Left ventricle myocardium inferior (tissue), 1 donor: ENCODE results near the gene MTHFR. TPM values are rescaled to one million over a fixed set of nuclear protein-coding genes. Genes with fewer than 3 reads are reported as not detected.

ENCODE experiments used
- DNase-seq: peaks from one replicate; pipeline ENCODE4 v3.0.0-alpha.2; 2020
- H3K27ac ChIP-seq: fragments of 200-600 bp; replicated peaks from 2 replicates; pipeline ENCODE4 v1.8.0; 2021
- H3K27me3 ChIP-seq: fragments of 200-600 bp; 2 replicates; pipeline ENCODE4 v1.8.0; 2021; ENCODE audit warnings: low read depth
- H3K36me3 ChIP-seq: fragments of 200-600 bp; 2 replicates; pipeline ENCODE4 v1.8.0; 2021
- H3K4me1 ChIP-seq: fragments of 200-600 bp; 2 replicates; pipeline ENCODE4 v1.8.0; 2021
- H3K4me3 ChIP-seq: fragments of 200-600 bp; 2 replicates; pipeline ENCODE4 v1.8.0; 2021; ENCODE audit warnings: mild to moderate bottlenecking, moderate library complexity
- H3K9me3 ChIP-seq: fragments of 200-600 bp; replicated peaks from 2 replicates; pipeline ENCODE4 v1.8.0; 2021
- intact Hi-C: fragments of 100-400 bp; cut with micrococcal nuclease; formaldehyde crosslinking; loops from one replicate; pipeline ENCODE4 v1.11.0; 2022
- total RNA-seq: library from RNA; stranded (reverse); fragmentation: NEBNext Ultra II Directional; extraction: Animal tissue kit (Norgen Biotek cat#: 25700); gene quantifications from one replicate; pipeline ENCODE4 v1.2.1, GENCODE V29; 2021
- TF ChIP-seq, protein P1 (sequence below): fragments of 200-600 bp; IDR thresholded peaks from 2 replicates; pipeline ENCODE4 v1.8.0; 2021; ENCODE audit warnings: antibody characterized with exemption, mild to moderate bottlenecking, borderline replicate concordance
- donor health status: DM: no; HTN: yes; CAD: no; lungs with severe emphysema.

Gene MTHFR
- total RNA-seq, 1 donor from 2014 or later, result 40.1 TPM

DNA sequence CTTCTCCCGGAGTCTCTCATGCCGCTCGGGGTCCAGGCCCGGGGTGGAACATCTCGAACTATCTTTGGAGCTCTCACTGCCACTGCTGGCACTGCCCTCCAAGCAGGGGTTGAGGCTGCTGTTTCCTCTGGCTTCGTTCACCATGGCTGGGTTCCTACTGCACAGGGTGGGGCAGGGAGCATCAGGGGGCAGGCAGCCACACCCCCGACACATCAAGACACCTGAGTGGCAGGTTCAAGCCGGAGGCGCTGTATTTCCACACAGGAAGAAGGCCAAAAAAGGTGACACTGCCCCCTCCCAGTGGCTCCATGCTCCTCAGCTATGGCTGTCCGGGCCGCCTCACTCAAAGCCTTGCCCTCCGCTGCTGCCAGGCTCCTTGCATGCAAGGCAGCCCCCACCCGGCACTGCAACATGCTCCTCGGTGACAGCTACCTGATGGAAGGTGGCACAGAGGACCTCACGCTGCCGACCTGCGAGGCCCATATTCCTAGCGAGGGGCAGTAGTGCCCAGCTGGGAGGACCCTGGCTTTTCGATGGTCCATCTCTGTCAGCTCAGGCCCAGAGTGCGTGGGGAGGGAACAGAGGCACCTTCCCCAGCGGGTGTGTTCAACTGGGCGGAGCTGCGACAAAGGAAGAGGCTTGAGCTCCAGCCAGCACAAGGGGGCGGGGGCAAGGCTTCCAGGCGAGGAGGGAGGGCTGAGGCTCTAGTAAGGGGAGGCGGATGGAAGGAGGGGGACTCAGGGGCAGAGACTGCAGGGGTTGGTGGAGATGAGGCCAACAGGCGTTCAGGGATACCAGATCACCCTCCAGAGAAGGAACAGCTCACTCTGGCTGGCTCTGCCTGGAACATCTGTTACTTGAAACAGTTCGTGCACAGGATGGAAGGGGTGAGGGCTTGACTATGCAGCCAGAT is 2.5 kb downstream of the MTHFR start:
- peaks cover 91% of the 10 kb centered on the region for H3K4me1 ChIP-seq
- H3K4me3 ChIP-seq, result peak overlapping the region; percentile 80
- intact Hi-C loops, result no loop called here

DNA sequence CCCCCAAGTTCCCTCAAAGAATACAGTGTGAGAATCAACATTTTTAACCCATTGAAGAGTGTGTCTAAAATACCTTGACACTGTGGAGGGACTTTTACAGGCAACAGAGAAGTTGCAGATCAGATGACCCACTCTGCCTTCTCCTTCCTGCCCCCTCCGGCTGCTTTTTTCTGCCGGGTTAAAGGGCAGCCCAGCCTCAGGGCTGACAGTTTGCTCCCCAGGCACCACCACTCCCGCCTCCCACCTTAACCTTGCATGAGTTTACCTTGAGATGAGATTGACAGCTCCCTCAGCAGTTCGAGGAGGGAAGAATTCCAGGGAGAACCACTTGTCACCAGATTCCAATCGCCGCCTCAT is 3.2 kb downstream of the MTHFR start:
- Histone ChIP-seq H3K36me3 (peaks cover 36% of the 10 kb centered on the region), H3K9me3 (no peaks in the 10 kb centered on the region), H3K27me3 (no peaks in the 10 kb centered on the region), H3K4me3 (peak overlapping the region; percentile 80), H3K27ac (peak overlapping the region; percentile 98), H3K4me1 (peaks cover 94% of the 10 kb centered on the region)
- DNase-seq, result no peak
- TF ChIP-seq, protein P1, sequence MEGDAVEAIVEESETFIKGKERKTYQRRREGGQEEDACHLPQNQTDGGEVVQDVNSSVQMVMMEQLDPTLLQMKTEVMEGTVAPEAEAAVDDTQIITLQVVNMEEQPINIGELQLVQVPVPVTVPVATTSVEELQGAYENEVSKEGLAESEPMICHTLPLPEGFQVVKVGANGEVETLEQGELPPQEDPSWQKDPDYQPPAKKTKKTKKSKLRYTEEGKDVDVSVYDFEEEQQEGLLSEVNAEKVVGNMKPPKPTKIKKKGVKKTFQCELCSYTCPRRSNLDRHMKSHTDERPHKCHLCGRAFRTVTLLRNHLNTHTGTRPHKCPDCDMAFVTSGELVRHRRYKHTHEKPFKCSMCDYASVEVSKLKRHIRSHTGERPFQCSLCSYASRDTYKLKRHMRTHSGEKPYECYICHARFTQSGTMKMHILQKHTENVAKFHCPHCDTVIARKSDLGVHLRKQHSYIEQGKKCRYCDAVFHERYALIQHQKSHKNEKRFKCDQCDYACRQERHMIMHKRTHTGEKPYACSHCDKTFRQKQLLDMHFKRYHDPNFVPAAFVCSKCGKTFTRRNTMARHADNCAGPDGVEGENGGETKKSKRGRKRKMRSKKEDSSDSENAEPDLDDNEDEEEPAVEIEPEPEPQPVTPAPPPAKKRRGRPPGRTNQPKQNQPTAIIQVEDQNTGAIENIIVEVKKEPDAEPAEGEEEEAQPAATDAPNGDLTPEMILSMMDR, result no peak
- intact Hi-C loops, result no loop called here

More for the DNA sequence above, 2.5 kb downstream of the MTHFR start:
- Histone ChIP-seq H3K36me3 (peaks cover 33% of the 10 kb centered on the region), H3K27ac (peak overlapping the region; percentile 98), H3K27me3 (no peaks in the 10 kb centered on the region), H3K9me3 (no peaks in the 10 kb centered on the region)
- TF ChIP-seq, protein P1, result no peak
- DNase-seq, result peak; percentile 95

DNA sequence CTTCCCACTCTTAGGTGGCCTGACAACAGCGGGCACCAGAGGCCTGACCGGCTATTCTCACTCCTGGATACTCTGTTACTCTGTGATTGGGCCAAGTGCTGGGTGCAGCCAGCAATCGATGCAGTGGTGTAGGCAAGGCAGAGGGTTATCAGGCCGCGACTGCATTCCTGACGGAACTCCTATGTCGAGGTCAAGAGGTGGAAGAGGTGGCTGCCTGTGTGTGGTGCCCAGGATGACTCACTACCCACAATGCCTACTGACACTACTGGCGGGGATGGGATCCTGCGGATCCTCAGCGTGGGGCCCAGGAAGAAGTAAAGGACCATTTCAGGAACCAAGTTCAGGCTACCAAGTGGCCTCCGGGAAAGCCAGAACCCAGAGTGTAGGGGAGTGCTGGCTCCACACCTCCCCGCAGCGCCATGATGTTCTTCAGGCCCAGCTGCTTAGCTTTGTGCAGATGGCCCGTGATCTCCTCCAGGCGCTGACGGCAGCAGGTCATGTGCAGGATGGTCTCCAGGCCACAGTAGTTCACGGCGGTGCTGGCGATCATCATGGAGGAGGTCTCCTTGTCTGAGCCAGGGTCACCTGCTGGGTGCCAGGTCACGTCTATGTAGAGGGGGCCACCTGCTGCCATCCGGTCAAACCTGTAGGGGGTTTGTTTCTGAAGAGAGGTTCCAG is 4.9 kb downstream of the MTHFR start:
- DNase-seq, result no peak
- Histone ChIP-seq H3K4me1 (peaks cover 96% of the 10 kb centered on the region), H3K27me3 (no peaks in the 10 kb centered on the region), H3K4me3 (peak overlapping the region; percentile 80), H3K9me3 (no peaks in the 10 kb centered on the region), H3K36me3 (peaks cover 40% of the 10 kb centered on the region), H3K27ac (peak overlapping the region; percentile 98)
- TF ChIP-seq, protein P1, result no peak
- intact Hi-C loops, result no loop called here

DNA sequence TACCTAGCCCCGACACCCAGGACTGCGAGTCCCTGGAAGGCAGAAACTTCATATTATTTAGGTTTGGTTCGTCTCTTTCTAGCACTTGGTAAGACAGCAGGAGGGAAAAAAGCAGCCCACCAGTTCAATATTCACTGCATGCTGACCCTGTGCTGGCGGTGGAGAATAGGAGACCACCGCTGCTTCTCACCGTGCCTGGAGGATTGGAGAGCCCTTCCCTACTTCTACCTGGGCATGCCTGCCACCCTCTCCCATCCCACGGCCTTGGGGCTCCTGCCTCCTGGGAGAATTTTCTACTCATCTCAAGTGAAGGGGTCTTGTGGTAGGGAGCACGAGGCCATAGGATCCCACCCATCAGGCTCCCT is 5.4 kb downstream of the MTHFR start:
- no peaks in the 10 kb centered on the region for H3K9me3 ChIP-seq
- TF ChIP-seq, protein P1, result no peak
- no peaks in the 10 kb centered on the region for H3K27me3 ChIP-seq
- peaks cover 98% of the 10 kb centered on the region for H3K4me1 ChIP-seq
- H3K36me3 ChIP-seq, result peaks cover 45% of the 10 kb centered on the region
- DNase-seq, result no peak
- H3K4me3 ChIP-seq, result peak overlapping the region; percentile 80
- intact Hi-C loops, result no loop called here
- H3K27ac ChIP-seq, result peak overlapping the region; percentile 98

DNA sequence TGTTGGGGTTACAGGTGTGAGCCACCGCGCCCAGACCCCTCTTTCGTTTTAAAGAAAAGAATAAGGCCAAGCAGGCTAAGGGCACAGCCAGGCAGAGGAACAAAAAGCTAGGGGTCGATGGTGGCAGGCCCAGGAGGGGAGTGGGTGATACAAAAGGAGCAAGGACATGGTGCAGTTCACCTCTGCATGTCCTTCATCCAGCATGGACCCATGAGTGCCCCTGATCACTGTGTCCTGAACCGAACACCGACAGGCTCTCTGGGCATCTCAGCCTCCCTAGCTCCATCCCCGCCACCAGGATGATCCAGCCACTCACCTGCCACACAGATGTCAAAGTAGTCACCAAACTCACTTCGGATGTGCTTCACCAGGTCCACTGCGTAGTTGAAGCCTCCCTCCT is 5.9 kb downstream of the MTHFR start:
- TF ChIP-seq, protein P1, result no peak
- intact Hi-C loops, result no loop called here
- Histone ChIP-seq H3K4me1 (peaks cover 98% of the 10 kb centered on the region), H3K36me3 (peaks cover 50% of the 10 kb centered on the region), H3K27me3 (no peaks in the 10 kb centered on the region), H3K27ac (peak overlapping the region; percentile 98), H3K9me3 (no peaks in the 10 kb centered on the region), H3K4me3 (no peak overlapping the region)
- no peak for DNase-seq
